ENCODE results near the gene EXOC6B.

EXOC6B gene

GRCh38 chr2:72255540-72255939 is 570.3 kb downstream of the EXOC6B start:
- DNase-seq (no peak), ATAC-seq (no peak)
- no peaks in the 10 kb centered on the region for H3K27me3 Mint-ChIP-seq
- peaks cover 8 to 9% of the 10 kb centered on the region in 2 donors for H3K9me3 Mint-ChIP-seq
- H3K4me3 Mint-ChIP-seq = no peak overlapping the region
- no peak overlapping the region for H3K27ac Mint-ChIP-seq
- H3K4me1 Mint-ChIP-seq = no peaks in the 10 kb centered on the region

DNA sequence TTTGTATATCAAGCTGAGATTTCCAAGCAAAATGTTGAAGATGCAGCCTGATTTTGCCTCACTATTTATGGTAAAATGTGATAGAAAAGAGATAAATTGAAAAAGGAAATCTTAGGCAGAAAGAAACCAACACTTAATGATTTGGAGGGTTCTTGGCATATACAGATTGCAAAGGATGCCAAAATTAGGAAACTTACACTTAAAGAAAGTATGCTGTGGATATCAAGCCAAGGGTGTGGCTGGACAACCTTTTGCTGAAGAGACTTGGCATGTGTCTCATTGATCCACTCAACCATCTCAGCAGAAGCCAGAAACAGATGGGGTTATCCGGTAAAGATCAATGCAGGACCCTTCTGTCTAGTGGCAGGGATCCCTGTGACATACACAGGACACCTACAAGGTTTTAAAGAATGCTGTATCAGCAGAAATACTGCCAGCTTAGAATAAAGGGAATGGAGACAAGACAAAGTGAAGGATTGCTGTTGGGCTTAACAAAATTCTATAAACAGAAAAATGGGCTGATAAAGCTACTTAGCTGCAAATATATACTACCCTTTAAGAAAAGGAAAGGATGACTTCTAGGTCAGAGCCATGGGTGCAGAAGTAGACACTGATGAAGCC is 570.9 kb downstream of the EXOC6B start:
- no peaks in the 10 kb centered on the region for H3K4me1 Mint-ChIP-seq
- ATAC-seq (no peak), DNase-seq (no peak)
- H3K27me3 Mint-ChIP-seq = no peaks in the 10 kb centered on the region
- H3K27ac Mint-ChIP-seq = no peak overlapping the region
- H3K4me3 Mint-ChIP-seq = no peak overlapping the region
- H3K9me3 Mint-ChIP-seq = peaks cover 8 to 9% of the 10 kb centered on the region in 2 donors

- Mint-ChIP-seq H3K9me3 (no peaks in the 10 kb centered on the region), H3K4me3 (no peak overlapping the region), H3K4me1 (peaks cover 20% of the 10 kb centered on the region), H3K27me3 (no peaks in the 10 kb centered on the region), H3K27ac (no peak overlapping the region)
- ATAC-seq = no peak
- no peak for DNase-seq
These were observed 587.5 kb downstream of the EXOC6B start for GRCh38 chr2:72238311-72238710.

- H3K4me3 Mint-ChIP-seq = no peak overlapping the region
- no peak for DNase-seq
- ATAC-seq = no peak
- no peaks in the 10 kb centered on the region for H3K9me3 Mint-ChIP-seq
- H3K4me1 Mint-ChIP-seq = peaks cover 20% of the 10 kb centered on the region
- no peak overlapping the region for H3K27ac Mint-ChIP-seq
- no peaks in the 10 kb centered on the region for H3K27me3 Mint-ChIP-seq
These were observed 588.3 kb downstream of the EXOC6B start for GRCh38 chr2:72237549-72237948.

- Mint-ChIP-seq H3K9me3 (no peaks in the 10 kb centered on the region), H3K4me3 (no peak overlapping the region), H3K27ac (no peak overlapping the region), H3K27me3 (no peaks in the 10 kb centered on the region), H3K4me1 (peaks cover 16% of the 10 kb centered on the region)
- DNase-seq = no peak
- no peak for ATAC-seq
These were observed 589.3 kb downstream of the EXOC6B start for GRCh38 chr2:72236445-72237067.

DNA sequence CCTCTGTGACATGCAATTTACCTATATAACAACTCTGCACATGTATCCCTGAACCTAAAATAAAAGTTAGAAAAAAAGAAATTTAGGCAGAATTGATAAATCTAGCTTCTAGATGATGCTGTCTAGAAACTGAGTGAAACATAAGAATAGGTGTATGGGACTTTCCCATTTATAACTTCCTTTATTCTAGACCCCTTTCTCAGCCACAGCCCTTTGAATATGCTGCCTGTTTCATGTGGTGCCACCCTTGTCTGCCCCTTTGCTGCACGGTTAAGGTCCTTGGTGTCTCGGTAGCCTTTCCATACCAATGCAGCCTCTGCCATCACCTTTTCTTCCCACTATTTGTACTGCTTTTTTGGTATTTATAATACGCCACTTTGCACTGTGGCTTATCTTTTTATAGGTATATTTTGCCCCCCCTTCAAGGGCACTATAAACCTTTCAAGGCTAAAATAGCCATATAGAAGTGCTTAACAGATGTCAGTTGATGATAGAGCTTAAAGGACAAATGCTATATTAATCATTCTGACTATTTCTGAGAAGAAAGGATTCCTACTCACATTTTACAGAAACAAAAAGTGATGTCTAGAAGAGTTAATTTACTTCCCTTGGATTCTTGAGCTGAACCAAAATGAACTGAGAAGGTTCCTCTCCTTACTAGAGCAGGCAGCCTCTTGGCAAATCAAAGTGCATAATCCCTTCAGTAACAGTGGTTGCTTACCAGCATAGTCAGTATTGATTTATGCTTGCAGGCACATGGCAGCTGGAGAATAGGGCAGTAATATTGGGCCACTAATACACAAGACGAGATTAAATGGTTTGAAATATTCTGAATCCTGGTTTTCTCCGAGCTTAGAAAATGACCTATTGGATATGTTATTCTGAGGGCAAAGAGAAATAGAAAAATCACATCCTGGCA is 590.1 kb downstream of the EXOC6B start:
- Mint-ChIP-seq H3K27ac (no peak overlapping the region), H3K4me1 (peaks cover 8% of the 10 kb centered on the region), H3K9me3 (no peaks in the 10 kb centered on the region), H3K4me3 (no peak overlapping the region), H3K27me3 (no peaks in the 10 kb centered on the region)
- ATAC-seq = no peak
- DNase-seq = no peak

- DNase-seq = no peak
- ATAC-seq = no peak
- Mint-ChIP-seq H3K9me3 (peaks cover 5 to 8% of the 10 kb centered on the region in 2 donors), H3K27me3 (no peaks in the 10 kb centered on the region), H3K4me1 (peaks cover 5% of the 10 kb centered on the region), H3K27ac (no peak overlapping the region), H3K4me3 (no peak overlapping the region)
These were observed 592.6 kb downstream of the EXOC6B start for GRCh38 chr2:72233211-72233610.

DNA sequence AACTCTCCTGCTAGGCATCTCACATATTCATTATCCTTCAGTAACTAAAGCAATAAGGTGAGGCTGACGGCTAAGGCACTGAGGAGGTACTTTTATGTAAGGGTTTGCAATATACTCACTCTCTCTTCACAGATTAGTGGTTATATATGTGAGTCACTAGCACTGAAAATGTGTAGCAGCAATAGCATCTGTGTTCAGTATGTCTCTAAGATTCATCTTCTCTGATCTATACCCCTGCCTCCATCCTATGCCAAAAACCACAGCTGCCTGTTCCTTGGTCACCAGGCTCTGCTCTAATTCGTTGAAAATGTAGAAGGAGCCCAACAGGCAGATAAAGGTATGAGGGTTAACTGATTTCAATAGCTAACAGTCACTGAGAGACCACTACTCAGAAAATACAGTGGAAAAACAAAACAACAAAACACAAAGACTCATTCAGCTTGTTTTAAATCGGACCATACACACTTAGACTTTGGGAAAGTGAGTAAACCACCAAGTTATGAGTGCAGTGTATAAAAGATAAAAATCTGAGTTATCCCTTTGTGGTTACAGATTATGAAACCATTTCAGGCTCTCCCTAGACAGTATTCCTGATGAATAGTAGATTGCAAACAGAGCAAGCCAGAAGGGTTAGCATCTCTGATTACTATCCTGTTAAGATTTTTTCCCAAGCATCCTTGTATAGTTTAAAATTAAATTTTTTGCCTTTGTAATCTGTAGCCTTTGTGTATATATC is 602.8 kb downstream of the EXOC6B start:
- H3K4me3 Mint-ChIP-seq = no peak overlapping the region
- peaks cover 4 to 6% of the 10 kb centered on the region in 2 donors for H3K9me3 Mint-ChIP-seq
- H3K27ac Mint-ChIP-seq = no peak overlapping the region
- no peaks in the 10 kb centered on the region for H3K27me3 Mint-ChIP-seq
- no peaks in the 10 kb centered on the region for H3K4me1 Mint-ChIP-seq
- ATAC-seq (no peak), DNase-seq (no peak)

- no peaks in the 10 kb centered on the region for H3K27me3 Mint-ChIP-seq
- no peaks in the 10 kb centered on the region for H3K4me1 Mint-ChIP-seq
- no peaks in the 10 kb centered on the region for H3K9me3 Mint-ChIP-seq
- no peak overlapping the region for H3K27ac Mint-ChIP-seq
- no peak for ATAC-seq
- H3K4me3 Mint-ChIP-seq = no peak overlapping the region
- no peak for DNase-seq
These were observed 605.7 kb downstream of the EXOC6B start for GRCh38 chr2:72220170-72220569.

DNA sequence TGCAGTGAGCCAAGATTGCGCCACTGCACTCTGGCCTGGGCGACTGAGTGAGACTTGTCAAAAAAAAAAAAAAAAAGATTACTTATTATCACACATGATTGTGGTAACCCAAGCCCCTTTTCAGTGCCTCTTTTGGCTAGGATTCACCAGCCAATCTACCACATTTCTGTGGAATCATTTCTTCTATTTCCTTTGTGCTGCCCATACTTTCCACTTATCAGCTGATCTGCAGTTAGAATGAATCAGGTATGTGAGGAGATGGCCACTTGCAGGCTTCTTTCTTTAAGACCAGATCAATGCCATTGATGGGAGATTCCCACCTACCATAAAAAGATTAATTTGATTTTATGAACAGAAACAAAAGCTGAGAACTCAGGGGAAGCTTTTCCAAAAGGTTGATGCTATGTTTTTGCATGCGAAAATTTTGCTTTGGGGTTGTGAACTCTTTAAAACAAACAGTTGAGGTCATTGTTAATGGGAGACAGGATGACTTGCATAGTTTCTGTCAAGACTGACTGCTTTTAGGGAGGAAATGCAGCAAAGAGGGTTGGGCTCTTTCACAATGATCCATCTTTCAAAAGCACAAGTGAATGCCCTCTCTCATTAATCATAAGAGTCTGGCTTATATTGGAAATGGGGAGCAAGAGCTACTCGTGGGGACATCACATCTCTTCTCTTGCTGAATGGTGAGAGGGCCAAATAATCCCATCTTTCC is 611.2 kb downstream of the EXOC6B start:
- Mint-ChIP-seq H3K9me3 (peaks cover 0 to 3% of the 10 kb centered on the region in 2 donors), H3K27ac (no peak overlapping the region), H3K27me3 (no peaks in the 10 kb centered on the region), H3K4me3 (no peak overlapping the region), H3K4me1 (no peaks in the 10 kb centered on the region)
- DNase-seq (no peak), ATAC-seq (no peak)

DNA sequence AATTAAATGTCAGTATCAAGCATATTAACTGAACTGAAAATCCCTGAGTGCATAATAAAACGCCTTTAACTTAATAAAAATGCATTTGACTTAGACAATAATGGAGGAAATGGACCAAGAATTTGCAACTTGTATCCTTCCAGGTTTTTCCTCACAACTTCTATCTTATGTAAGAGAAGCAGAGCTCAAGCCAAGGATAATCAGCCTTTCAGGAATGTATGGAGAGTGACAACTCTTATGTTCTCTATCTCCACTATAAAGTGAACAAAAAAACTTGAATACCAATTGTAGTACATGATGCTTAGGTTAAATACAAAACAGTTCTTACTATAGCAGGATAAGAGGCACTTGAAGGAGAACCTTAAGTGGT is 613.4 kb downstream of the EXOC6B start:
- Mint-ChIP-seq H3K9me3 (peaks cover 0 to 3% of the 10 kb centered on the region in 2 donors), H3K27ac (no peak overlapping the region), H3K4me1 (no peaks in the 10 kb centered on the region), H3K27me3 (no peaks in the 10 kb centered on the region), H3K4me3 (no peak overlapping the region)
- ATAC-seq = no peak
- no peak for DNase-seq

GRCh38 chr2:72211777-72212485 is 613.9 kb downstream of the EXOC6B start:
- Mint-ChIP-seq H3K4me3 (no peak overlapping the region), H3K9me3 (peaks cover 0 to 3% of the 10 kb centered on the region in 2 donors), H3K27me3 (no peaks in the 10 kb centered on the region), H3K4me1 (no peaks in the 10 kb centered on the region), H3K27ac (no peak overlapping the region)
- no peak for ATAC-seq
- no peak for DNase-seq

- H3K4me3 Mint-ChIP-seq = no peak overlapping the region
- no peak for ATAC-seq
These were observed 614.5 kb downstream of the EXOC6B start for GRCh38 chr2:72211350-72211749.

DNA sequence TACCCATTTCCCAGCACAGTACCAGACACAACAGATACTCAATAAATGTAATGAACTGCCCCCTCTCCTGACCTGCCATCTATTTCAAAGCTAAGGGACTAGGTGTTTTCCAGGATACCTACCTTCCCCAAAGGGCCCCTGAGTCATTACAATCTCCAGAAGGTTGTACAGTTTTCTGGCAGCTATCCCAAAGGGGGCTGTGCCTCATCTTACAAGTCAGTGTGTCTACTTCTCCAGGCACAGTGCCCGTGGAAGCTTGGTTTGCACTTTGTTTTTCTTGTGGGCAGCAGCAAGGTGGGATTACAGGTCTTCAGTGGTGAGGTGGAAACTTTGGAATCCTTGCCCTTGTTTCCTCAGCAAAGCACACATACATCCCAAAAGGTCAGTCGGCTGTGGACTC is 615.4 kb downstream of the EXOC6B start:
- no peak for ATAC-seq
- Mint-ChIP-seq H3K9me3 (peaks cover 0 to 3% of the 10 kb centered on the region in 2 donors), H3K4me1 (no peaks in the 10 kb centered on the region), H3K27ac (no peak overlapping the region), H3K4me3 (no peak overlapping the region), H3K27me3 (no peaks in the 10 kb centered on the region)
- DNase-seq = no peak

More at GRCh38 chr2:72211350-72211749, 614.5 kb downstream of the EXOC6B start:
- peaks cover 0 to 3% of the 10 kb centered on the region in 2 donors for H3K9me3 Mint-ChIP-seq
- H3K27me3 Mint-ChIP-seq = no peaks in the 10 kb centered on the region
- no peaks in the 10 kb centered on the region for H3K4me1 Mint-ChIP-seq
- no peak for DNase-seq
- H3K27ac Mint-ChIP-seq = no peak overlapping the region

All from stimulated activated naive CD8-positive, alpha-beta T cell treated with anti-CD3 and anti-CD28 coated beads, Interleukin-15, amount 100 ng/mL, for 72 hours (primary cell).